Epithelial cell of esophagus (primary cell): ENCODE results near the gene REN.

Experiments
- DNase-seq: peaks from one replicate; pipeline ENCODE4 v3.0.0; 2010; ENCODE audit warnings: low read depth
- H3K4me3 ChIP-seq: 2 replicates; pipeline ENCODE4 v1.5.1; 2011; ENCODE audit warnings: mild to moderate bottlenecking, low read length, control low read depth
- TF ChIP-seq, protein P1 (sequence below): IDR thresholded peaks from 2 replicates; pipeline ENCODE4 v1.5.1; 2011; ENCODE audit warnings: low read depth, mild to moderate bottlenecking, low read length, control low read depth, inconsistent platforms; ENCODE audit not compliant: insufficient read depth; ENCODE audit errors: missing control alignments

Gene REN

DNA sequence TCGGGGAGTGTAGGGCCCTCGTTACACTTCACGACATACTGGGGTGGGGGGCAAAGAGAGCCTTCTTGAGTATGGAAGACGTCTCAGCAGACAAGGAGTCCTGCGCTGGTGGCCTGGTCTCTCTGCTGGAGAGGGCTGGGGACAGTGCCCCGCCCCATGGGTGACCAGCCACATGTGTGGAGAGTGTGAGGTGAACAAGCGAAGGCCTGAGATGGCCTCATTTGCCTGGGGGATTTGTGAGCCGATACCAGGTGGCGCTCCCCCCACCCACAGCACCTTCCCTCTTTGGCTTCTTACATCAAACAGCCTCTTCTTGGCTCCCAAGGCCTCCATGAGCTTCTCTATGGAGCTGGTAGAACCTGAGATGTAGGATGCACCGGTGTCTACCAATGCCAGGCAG lies 10.3 kb downstream of the REN start:
- H3K4me3 ChIP-seq = no peak overlapping the region
- TF ChIP-seq, protein P1, sequence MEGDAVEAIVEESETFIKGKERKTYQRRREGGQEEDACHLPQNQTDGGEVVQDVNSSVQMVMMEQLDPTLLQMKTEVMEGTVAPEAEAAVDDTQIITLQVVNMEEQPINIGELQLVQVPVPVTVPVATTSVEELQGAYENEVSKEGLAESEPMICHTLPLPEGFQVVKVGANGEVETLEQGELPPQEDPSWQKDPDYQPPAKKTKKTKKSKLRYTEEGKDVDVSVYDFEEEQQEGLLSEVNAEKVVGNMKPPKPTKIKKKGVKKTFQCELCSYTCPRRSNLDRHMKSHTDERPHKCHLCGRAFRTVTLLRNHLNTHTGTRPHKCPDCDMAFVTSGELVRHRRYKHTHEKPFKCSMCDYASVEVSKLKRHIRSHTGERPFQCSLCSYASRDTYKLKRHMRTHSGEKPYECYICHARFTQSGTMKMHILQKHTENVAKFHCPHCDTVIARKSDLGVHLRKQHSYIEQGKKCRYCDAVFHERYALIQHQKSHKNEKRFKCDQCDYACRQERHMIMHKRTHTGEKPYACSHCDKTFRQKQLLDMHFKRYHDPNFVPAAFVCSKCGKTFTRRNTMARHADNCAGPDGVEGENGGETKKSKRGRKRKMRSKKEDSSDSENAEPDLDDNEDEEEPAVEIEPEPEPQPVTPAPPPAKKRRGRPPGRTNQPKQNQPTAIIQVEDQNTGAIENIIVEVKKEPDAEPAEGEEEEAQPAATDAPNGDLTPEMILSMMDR = no peak
- DNase-seq = no peak

DNA sequence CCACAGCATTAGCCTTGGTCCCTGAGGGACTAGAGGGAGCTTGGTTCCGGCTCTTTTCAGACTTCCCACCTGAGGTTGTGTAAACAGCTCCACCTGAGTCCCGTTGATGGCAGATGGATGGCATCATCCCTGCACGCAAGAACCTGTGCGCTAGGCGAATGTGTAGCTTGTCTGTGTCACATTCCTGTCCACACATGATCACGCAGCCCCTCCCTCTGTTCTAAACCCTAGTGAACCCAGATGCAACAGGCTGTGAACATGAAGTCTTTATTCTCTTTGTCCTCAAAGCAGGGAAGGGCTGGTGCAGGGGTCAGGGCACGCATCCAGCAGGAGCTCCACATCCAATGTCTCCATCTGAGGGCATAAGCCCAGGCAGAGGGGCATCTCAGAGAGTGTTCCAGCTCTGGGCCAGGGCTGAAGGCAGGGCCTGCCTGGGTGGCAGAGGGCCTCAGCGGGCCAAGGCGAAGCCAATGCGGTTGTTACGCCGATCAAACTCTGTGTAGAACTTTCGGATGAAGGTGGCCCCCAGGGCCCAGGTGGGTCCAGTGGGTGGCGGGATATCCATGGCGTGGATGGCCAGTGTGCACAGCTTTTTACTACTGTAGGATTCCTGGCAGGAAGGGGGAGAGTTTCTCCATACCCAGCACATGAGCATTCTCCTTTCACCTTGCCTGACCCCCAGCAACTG lies 11.4 kb downstream of the REN start:
- H3K4me3 ChIP-seq = no peak overlapping the region
- DNase-seq = peak; percentile 98
- TF ChIP-seq, protein P1 = no peak

DNA sequence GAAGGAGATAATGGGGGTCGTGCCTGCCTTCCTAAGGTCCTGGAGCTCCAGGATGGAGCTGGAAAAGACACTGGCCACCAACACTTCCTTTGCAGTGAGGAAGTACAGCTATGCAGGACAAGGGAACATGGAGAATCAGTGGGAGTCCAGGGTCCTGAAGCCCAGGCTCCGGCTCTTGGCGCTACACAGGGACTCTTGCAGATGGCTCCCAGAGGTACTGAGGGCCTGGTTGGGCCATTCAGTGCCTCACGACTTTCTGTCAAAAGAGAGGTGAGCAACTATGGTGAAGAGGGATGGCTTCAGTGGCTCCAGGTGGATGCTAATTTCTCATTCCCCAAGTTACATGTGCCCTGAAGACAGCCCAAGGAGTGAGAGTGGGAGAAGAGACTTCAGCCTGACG lies 12.5 kb downstream of the REN start:
- no peak for DNase-seq
- no peak overlapping the region for H3K4me3 ChIP-seq
- TF ChIP-seq, protein P1 = no peak

- TF ChIP-seq, protein P1 = peak; percentile 7
- H3K4me3 ChIP-seq = peak overlapping the region; percentile 49
Measured at GRCh38 chr1:204152310-204153044, 13.7 kb downstream of the REN start.

DNA sequence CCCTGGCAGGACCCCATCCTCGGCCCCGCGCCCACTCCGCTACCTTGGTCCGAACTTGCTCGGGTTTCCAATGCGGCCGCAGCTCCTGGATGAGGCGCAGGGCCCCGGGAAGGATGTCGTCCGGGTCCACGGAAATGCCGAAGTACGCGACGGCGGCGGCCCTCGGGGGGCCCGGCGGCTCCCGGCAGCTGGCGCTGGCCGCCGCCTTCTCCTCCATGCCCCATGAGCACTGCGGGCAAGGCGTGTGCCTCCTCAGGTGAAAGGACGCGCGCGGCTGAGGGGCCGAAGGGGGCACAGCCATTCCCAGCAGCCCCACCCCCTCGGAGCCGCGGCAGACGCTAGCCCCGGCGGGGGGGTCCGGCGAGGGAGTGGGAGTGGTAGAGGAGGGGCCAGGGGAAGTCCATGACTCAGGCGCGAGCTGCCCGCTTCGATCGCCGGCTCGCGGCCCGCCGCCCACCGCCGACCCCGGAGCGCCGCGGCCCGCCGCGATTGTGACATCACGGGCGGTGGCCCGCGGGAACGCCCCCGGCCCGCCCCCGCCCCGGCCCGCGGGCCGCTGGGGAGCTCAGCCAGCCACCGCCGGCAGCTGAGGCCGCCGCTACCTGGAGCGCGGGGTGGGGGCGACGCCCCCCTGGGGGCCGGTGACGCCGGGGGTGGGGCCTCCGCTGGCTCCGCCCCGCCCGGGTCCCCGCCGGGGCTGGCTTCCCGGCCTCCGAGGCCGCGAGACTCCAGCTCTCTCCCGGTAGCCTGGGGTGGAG lies 14.4 kb downstream of the REN start, which contains the start of gene ETNK2:
Gene ETNK2, minus strand, starts transcription at position 493 of the 758 bp plus-strand sequence. Its CDS starts 192 bp downstream, at position 301.
- TF ChIP-seq, protein P1 = no peak
- DNase-seq = peak; percentile 32
- peak within 1 kb of the TSS; percentile 54 for H3K4me3 ChIP-seq

More at GRCh38 chr1:204152310-204153044, 13.7 kb downstream of the REN start:
- no peak for DNase-seq

GRCh38 chr1:204150702-204151551 lies 15.2 kb downstream of the REN start:
- peak overlapping the region; percentile 54 for H3K4me3 ChIP-seq
- DNase-seq = no peak
- TF ChIP-seq, protein P1 = no peak
